Activated CD8-positive, alpha-beta memory T cell treated with anti-CD3 and anti-CD28 coated beads for 4 hours (primary cell): ENCODE measurements around the gene TMTC1.

Experiments used
- DNase-seq, 2 donors: peaks; one replicate each; pipeline ENCODE4 v3.0.0-alpha.2; 2020; ENCODE audit warnings: low read depth in 2 of 2

The TMTC1 gene

GRCh38 chr12:29739279-29739991 lies 44.3 kb downstream of the TMTC1 start:
- DNase-seq, result no peak

- no peak for DNase-seq
These were observed 45.4 kb downstream of the TMTC1 start for GRCh38 chr12:29738365-29738764.

GRCh38 chr12:29737644-29738043 lies 46.1 kb downstream of the TMTC1 start:
- DNase-seq, result no peak

GRCh38 chr12:29735604-29736003 lies 48.1 kb downstream of the TMTC1 start:
- no peak for DNase-seq

- DNase-seq, result no peak
These were observed 49.0 kb downstream of the TMTC1 start for GRCh38 chr12:29734734-29735133.

GRCh38 chr12:29734305-29734704 lies 49.4 kb downstream of the TMTC1 start:
- DNase-seq, result no peak

GRCh38 chr12:29733501-29733900 lies 50.2 kb downstream of the TMTC1 start:
- no peak for DNase-seq

- DNase-seq, result no peak
These were observed 50.7 kb downstream of the TMTC1 start for GRCh38 chr12:29733060-29733459.

- DNase-seq, result no peak
These were observed 51.1 kb downstream of the TMTC1 start for GRCh38 chr12:29732593-29732992.

GRCh38 chr12:29732191-29732590 lies 51.6 kb downstream of the TMTC1 start:
- no peak for DNase-seq

- DNase-seq, result no peak
These were observed 52.2 kb downstream of the TMTC1 start for GRCh38 chr12:29731591-29731990.

- DNase-seq, result no peak
These were observed 53.3 kb downstream of the TMTC1 start for GRCh38 chr12:29730481-29730880.

GRCh38 chr12:29728030-29728429 lies 55.7 kb downstream of the TMTC1 start:
- DNase-seq, result no peak

- DNase-seq, result no peak
These were observed 56.9 kb downstream of the TMTC1 start for GRCh38 chr12:29726741-29727348.

- no peak for DNase-seq
These were observed 57.4 kb downstream of the TMTC1 start for GRCh38 chr12:29726321-29726692.

GRCh38 chr12:29725587-29726320 lies 58.0 kb downstream of the TMTC1 start:
- DNase-seq, result no peak

- no peak for DNase-seq
These were observed 61.6 kb downstream of the TMTC1 start for GRCh38 chr12:29722164-29722563.

GRCh38 chr12:29719381-29719780 lies 64.4 kb downstream of the TMTC1 start:
- no peak for DNase-seq

- no peak for DNase-seq
These were observed 66.1 kb downstream of the TMTC1 start for GRCh38 chr12:29717540-29718100.

- no peak for DNase-seq
These were observed 68.8 kb downstream of the TMTC1 start for GRCh38 chr12:29714966-29715365.

- DNase-seq, result no peak
These were observed 70.0 kb downstream of the TMTC1 start for GRCh38 chr12:29713729-29714128.

- no peak for DNase-seq
These were observed 72.4 kb downstream of the TMTC1 start for GRCh38 chr12:29711381-29711780.

- DNase-seq, result no peak
These were observed 73.6 kb downstream of the TMTC1 start for GRCh38 chr12:29710104-29710503.
